ENCODE results near the gene CACFD1.

The CACFD1 gene

GRCh38 chr9:133472753-133473378 lies 13.1 kb downstream of the CACFD1 start:
- no peak for TF ChIP-seq CTCF (IDR thresholded peaks at IDR 0.05; ENCODE audit: low read depth, low read length, poor library complexity, severe bottlenecking)
- TF ChIP-seq EZH2phosphoT487 (IDR thresholded peaks at IDR 0.05; ENCODE audit: borderline replicate concordance, low read length), result no peak
- H3K9me3 ChIP-seq (ENCODE audit: control insufficient read depth, insufficient read depth, low read length), result no peaks in the 10 kb centered on the region
- H3F3A ChIP-seq (ENCODE audit: control insufficient read depth, insufficient read depth), result 0 out of 2 replicates have a peak, but pooled peaks cover 4% of the 10 kb centered on the region
- H3K36me3 ChIP-seq (ENCODE audit: control insufficient read depth, low read length), result peaks cover 63% of the 10 kb centered on the region
- no peak overlapping the region for H3K4me3 ChIP-seq (ENCODE audit: low read length)
- no peaks in the 10 kb centered on the region for H3K9me2 ChIP-seq (replicated peaks; ENCODE audit: control insufficient read depth, low read length)
- H3K27ac ChIP-seq (ENCODE audit: low read depth, low read length), result no peak overlapping the region
- no peak overlapping the region for H3K4me2 ChIP-seq (ENCODE audit: low read length)
- H3K4me1 ChIP-seq (ENCODE audit: control insufficient read depth, low read length), result peaks cover 12% of the 10 kb centered on the region
- H4K20me1 ChIP-seq (ENCODE audit: control insufficient read depth, insufficient read depth, low read depth, low read length), result peaks cover 18% of the 10 kb centered on the region; the same call in 1 of the 2 replicates
- H3K27me3 ChIP-seq (ENCODE audit: control insufficient read depth, low read length), result no peaks in the 10 kb centered on the region
- peaks cover 21% of the 10 kb centered on the region for H3K79me2 ChIP-seq (ENCODE audit: control insufficient read depth, low read length)

DNA sequence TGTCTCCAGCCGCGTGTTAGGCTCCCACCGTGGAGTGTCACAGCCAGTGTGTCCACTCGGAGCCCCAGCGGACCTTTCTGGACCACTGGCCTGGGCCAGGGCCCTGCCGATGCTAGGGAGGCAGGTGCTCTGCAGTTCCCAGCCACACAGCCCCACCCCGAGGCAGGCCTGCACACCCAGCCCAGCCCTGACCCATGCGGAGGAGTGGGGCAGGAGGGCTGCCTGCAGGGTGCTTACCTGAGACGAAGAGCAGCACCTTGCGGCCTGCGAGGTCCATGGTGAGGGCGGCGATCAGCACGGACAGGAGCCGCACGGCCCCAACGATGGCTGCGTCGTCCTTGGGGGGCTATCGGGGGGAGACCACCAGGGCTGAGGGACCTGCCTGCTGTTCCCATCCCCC lies 14.0 kb downstream of the CACFD1 start:
- Histone ChIP-seq H3K4me2 (ENCODE audit: low read length) (no peak overlapping the region), H3K9me3 (ENCODE audit: control insufficient read depth, insufficient read depth, low read length) (no peaks in the 10 kb centered on the region), H4K20me1 (ENCODE audit: control insufficient read depth, insufficient read depth, low read depth, low read length) (peaks cover 18% of the 10 kb centered on the region; the same call in 1 of the 2 replicates), H3K4me3 (ENCODE audit: low read length) (no peak overlapping the region), H3K9me2 (replicated peaks; ENCODE audit: control insufficient read depth, low read length) (no peaks in the 10 kb centered on the region), H3F3A (ENCODE audit: control insufficient read depth, insufficient read depth) (0 out of 2 replicates have a peak, but pooled peaks cover 4% of the 10 kb centered on the region), H3K27me3 (ENCODE audit: control insufficient read depth, low read length) (no peaks in the 10 kb centered on the region), H3K27ac (ENCODE audit: low read depth, low read length) (no peak overlapping the region), H3K4me1 (ENCODE audit: control insufficient read depth, low read length) (peaks cover 17% of the 10 kb centered on the region), H3K79me2 (ENCODE audit: control insufficient read depth, low read length) (peaks cover 30% of the 10 kb centered on the region), H3K36me3 (ENCODE audit: control insufficient read depth, low read length) (peaks cover 71% of the 10 kb centered on the region)
- TF ChIP-seq CTCF (IDR thresholded peaks at IDR 0.05; ENCODE audit: low read depth, low read length, poor library complexity, severe bottlenecking) (no peak), EZH2phosphoT487 (IDR thresholded peaks at IDR 0.05; ENCODE audit: borderline replicate concordance, low read length) (no peak)

- TF ChIP-seq CTCF (IDR thresholded peaks at IDR 0.05; ENCODE audit: low read depth, low read length, poor library complexity, severe bottlenecking) (no peak), EZH2phosphoT487 (IDR thresholded peaks at IDR 0.05; ENCODE audit: borderline replicate concordance, low read length) (no peak)
- Histone ChIP-seq H3K27ac (ENCODE audit: low read depth, low read length) (no peak overlapping the region), H3K9me2 (replicated peaks; ENCODE audit: control insufficient read depth, low read length) (no peaks in the 10 kb centered on the region), H3K36me3 (ENCODE audit: control insufficient read depth, low read length) (peaks cover 71% of the 10 kb centered on the region), H3K27me3 (ENCODE audit: control insufficient read depth, low read length) (no peaks in the 10 kb centered on the region), H3K79me2 (ENCODE audit: control insufficient read depth, low read length) (peaks cover 31% of the 10 kb centered on the region), H3K4me3 (ENCODE audit: low read length) (no peak overlapping the region), H3F3A (ENCODE audit: control insufficient read depth, insufficient read depth) (0 out of 2 replicates have a peak, but pooled peaks cover 4% of the 10 kb centered on the region), H3K4me1 (ENCODE audit: control insufficient read depth, low read length) (peaks cover 17% of the 10 kb centered on the region), H3K4me2 (ENCODE audit: low read length) (no peak overlapping the region), H3K9me3 (ENCODE audit: control insufficient read depth, insufficient read depth, low read length) (no peaks in the 10 kb centered on the region), H4K20me1 (ENCODE audit: control insufficient read depth, insufficient read depth, low read depth, low read length) (peaks cover 18% of the 10 kb centered on the region; the same call in 1 of the 2 replicates)
Measured at GRCh38 chr9:133474215-133474614, 14.4 kb downstream of the CACFD1 start.

Measured in DOHH2 (cell line).